RKO (cell line): ENCODE data around the gene SORCS2.
"Not testable (repeated sequence)": the region's sequence is repeated elsewhere in the genome, so short reads cannot be mapped to it uniquely, and the experiment has no call there.

ENCODE experiments used
- DNase-seq: peaks from one replicate; pipeline ENCODE4 v3.0.0-alpha.2; 2016; ENCODE audit warnings: low spot score

Gene SORCS2

GRCh38 chr4:7584606-7585159 lies 392.3 kb downstream of the SORCS2 start:
- DNase-seq = no peak

GRCh38 chr4:7585768-7586167 lies 393.4 kb downstream of the SORCS2 start:
- no peak for DNase-seq

GRCh38 chr4:7587433-7588405 lies 395.4 kb downstream of the SORCS2 start:
- no peak for DNase-seq

GRCh38 chr4:7590189-7590588 lies 397.9 kb downstream of the SORCS2 start:
- no peak for DNase-seq

GRCh38 chr4:7590899-7591298 lies 398.6 kb downstream of the SORCS2 start:
- DNase-seq = no peak

GRCh38 chr4:7591409-7592053 lies 399.2 kb downstream of the SORCS2 start:
- DNase-seq = no peak

- no peak for DNase-seq
These were observed 401.5 kb downstream of the SORCS2 start for GRCh38 chr4:7593646-7594412.

- no peak for DNase-seq
These were observed 403.7 kb downstream of the SORCS2 start for GRCh38 chr4:7595934-7596461.

- DNase-seq = no peak
These were observed 404.7 kb downstream of the SORCS2 start for GRCh38 chr4:7596918-7597606.

- DNase-seq = no peak
These were observed 406.8 kb downstream of the SORCS2 start for GRCh38 chr4:7598939-7599790.

GRCh38 chr4:7600247-7600646 lies 407.9 kb downstream of the SORCS2 start:
- no peak for DNase-seq

GRCh38 chr4:7602166-7602565 lies 409.8 kb downstream of the SORCS2 start:
- DNase-seq = not testable (repeated sequence)

GRCh38 chr4:7607156-7607910 lies 415.0 kb downstream of the SORCS2 start:
- no peak for DNase-seq

- DNase-seq = no peak
These were observed 415.7 kb downstream of the SORCS2 start for GRCh38 chr4:7608046-7608445.

- DNase-seq = no peak
These were observed 417.0 kb downstream of the SORCS2 start for GRCh38 chr4:7609316-7609715.

GRCh38 chr4:7610022-7610670 lies 417.8 kb downstream of the SORCS2 start:
- DNase-seq = no peak

GRCh38 chr4:7610841-7611240 lies 418.5 kb downstream of the SORCS2 start:
- DNase-seq = no peak

GRCh38 chr4:7612311-7612897 lies 420.1 kb downstream of the SORCS2 start:
- DNase-seq = no peak
